Heart left ventricle (tissue), 13 donors: ENCODE results near the gene DENND2C.

Experiments used
- CTCF ChIP-seq, 12 donors: fragments of 200-600 bp; sonication (generic) in 4 of 12; IDR thresholded peaks; one replicate each; pipeline versions ENCODE4 v1.5.0 to v1.8.0; 2018 to 2022; ENCODE audit warnings: antibody characterized with exemption in 12 of 12, mild to moderate bottlenecking in 5 of 12
- POLR2A ChIP-seq, 2 donors: fragments of 450-650 bp; IDR thresholded peaks; one replicate each; pipeline ENCODE4 v1.6.1; 2017; ENCODE audit warnings: antibody characterized with exemption in 2 of 2, mild to moderate bottlenecking in 2 of 2, moderate library complexity in 2 of 2
- donor health status: ischemic (EF 13 %, LVEDD 7.1; RV severe dilation, severe dysfunction).
- donor health status: DM: no; HTN: yes; CAD: no.
- donor health status: DM: no; HTN: no; CAD: no.
- donor health status: ischemic (EF 25% LVEDD 6.9; RV normal size, moderate dysfunction).
- donor health status: ischemic (EF 25% LVEDD 5.7; RV mildly dilated, moderate dysfunction).
- donor health status: ischemic (EF 35%, LVEDD 5.7; RV mildly dilated, moderate dysfunction).
- donor health status: nonischemic (EF 11% LVEDD 7.7; RV severe dilation, severe dysfunction).
- donor health status: DM: yes; HTN: yes; CAD: no.
- donor health status: PGD.
- donor health status: ischemic (EF 29% LVEDD 5.4; RV normal size, mild dysfunction).
- donor health status: nonischemic (EF 23%, LVEDD 6.1; RV moderate dilation, normal function).

GRCh38 chr1:114677691-114678090, 7.8 kb upstream of the DENND2C start:
- TF ChIP-seq CTCF (IDR thresholded peaks at IDR 0.05) (no peak), POLR2A (IDR thresholded peaks at IDR 0.05) (no peak)
